IPS-20b (cell line): Measurements from ENCODE around the gene NECTIN1.

Experiments
- H3K27ac ChIP-seq: one replicate; pipeline ENCODE4 v1.5.1; 2013; ENCODE audit warnings: low read length
- H3K27me3 ChIP-seq: 2 replicates; pipeline ENCODE4 v1.6.1; 2013; ENCODE audit warnings: mild to moderate bottlenecking, low read length, inconsistent platforms; ENCODE audit not compliant: insufficient read depth
- H3K36me3 ChIP-seq: 2 replicates; pipeline ENCODE4 v1.6.1; 2013; ENCODE audit warnings: low read depth, mild to moderate bottlenecking, inconsistent platforms, low read length, moderate library complexity; ENCODE audit not compliant: insufficient read depth
- H3K4me1 ChIP-seq: 2 replicates; pipeline ENCODE4 v1.6.1; 2013; ENCODE audit warnings: mild to moderate bottlenecking, control low read depth, inconsistent platforms, low read length, moderate library complexity; ENCODE audit not compliant: insufficient read depth
- H3K4me3 ChIP-seq: 2 replicates; pipeline ENCODE4 v1.5.1; 2013; ENCODE audit warnings: mild to moderate bottlenecking, low read length, inconsistent platforms
- H3K9ac ChIP-seq: 2 replicates; pipeline ENCODE4 v1.6.1; 2013; ENCODE audit warnings: low read depth, mild to moderate bottlenecking, inconsistent platforms, low read length, moderate library complexity
- H3K9me3 ChIP-seq: 2 replicates; pipeline ENCODE4 v1.6.1; 2013; ENCODE audit warnings: mild to moderate bottlenecking, low read depth, low read length, inconsistent platforms; ENCODE audit not compliant: insufficient read depth

NECTIN1 gene

DNA sequence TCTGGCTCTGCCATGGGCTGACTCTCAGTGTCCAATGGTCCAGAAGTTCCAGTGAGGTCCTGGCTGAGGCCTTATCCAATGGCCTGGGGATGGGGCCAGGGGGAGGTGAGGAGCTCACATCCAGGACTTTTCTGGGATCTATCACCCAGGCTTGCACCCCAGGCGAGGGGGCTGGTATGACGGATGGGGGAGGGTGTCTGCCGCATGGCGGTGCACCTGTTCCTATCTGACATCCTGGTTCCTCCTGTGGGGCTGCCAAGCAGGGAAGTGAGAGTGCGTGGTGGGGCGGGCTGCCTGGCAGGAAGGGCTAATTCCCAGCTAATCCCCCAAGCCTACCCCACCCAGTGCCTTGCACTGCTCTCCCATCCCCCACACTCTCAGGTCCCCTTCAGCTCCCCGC, 102.1 kb downstream of the NECTIN1 start:
- Histone ChIP-seq H3K36me3 (no peaks in the 10 kb centered on the region), H3K9me3 (no peaks in the 10 kb centered on the region), H3K27ac (no peak overlapping the region), H3K4me3 (no peak overlapping the region), H3K9ac (no peak overlapping the region), H3K27me3 (0 out of 2 replicates have a peak, but pooled peaks cover 7% of the 10 kb centered on the region), H3K4me1 (peaks cover 14% of the 10 kb centered on the region; the same call in 1 of the 2 replicates)

DNA sequence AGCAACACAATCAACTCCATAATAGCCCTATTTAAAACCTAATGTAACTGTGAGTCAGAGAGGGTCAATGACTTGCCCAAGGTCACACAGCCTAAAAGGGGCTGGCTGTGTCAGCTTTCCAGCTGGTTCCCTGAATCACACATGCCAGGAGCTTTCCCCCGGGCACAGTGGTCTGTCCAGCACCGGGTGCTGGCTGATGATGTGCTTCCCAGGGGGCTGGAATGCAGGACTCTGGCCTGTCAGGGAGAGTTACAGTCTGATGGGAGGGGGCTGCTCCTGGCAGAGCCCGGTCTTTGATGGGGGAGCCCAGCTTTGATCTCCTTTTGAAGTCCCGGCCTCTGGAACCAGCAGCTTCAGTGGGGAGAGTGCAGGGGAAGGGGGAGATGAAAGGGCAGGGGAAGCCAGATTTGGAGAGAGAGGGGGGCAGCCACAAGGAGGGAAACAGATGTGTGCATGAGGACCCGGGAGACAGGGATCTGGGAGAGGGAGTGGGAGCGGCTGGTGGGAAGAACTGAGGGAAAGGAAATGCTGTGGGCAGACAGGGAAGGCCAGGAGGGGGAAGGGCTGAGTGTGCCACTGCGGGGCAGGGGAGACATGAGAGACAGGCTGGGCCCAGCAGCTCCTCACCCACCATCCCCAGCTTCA, 102.7 kb downstream of the NECTIN1 start:
- Histone ChIP-seq H3K4me3 (no peak overlapping the region), H3K4me1 (peaks cover 14% of the 10 kb centered on the region; the same call in 1 of the 2 replicates), H3K27me3 (0 out of 2 replicates have a peak, but pooled peaks cover 7% of the 10 kb centered on the region), H3K9me3 (no peaks in the 10 kb centered on the region), H3K9ac (no peak overlapping the region), H3K27ac (no peak overlapping the region), H3K36me3 (no peaks in the 10 kb centered on the region)

DNA sequence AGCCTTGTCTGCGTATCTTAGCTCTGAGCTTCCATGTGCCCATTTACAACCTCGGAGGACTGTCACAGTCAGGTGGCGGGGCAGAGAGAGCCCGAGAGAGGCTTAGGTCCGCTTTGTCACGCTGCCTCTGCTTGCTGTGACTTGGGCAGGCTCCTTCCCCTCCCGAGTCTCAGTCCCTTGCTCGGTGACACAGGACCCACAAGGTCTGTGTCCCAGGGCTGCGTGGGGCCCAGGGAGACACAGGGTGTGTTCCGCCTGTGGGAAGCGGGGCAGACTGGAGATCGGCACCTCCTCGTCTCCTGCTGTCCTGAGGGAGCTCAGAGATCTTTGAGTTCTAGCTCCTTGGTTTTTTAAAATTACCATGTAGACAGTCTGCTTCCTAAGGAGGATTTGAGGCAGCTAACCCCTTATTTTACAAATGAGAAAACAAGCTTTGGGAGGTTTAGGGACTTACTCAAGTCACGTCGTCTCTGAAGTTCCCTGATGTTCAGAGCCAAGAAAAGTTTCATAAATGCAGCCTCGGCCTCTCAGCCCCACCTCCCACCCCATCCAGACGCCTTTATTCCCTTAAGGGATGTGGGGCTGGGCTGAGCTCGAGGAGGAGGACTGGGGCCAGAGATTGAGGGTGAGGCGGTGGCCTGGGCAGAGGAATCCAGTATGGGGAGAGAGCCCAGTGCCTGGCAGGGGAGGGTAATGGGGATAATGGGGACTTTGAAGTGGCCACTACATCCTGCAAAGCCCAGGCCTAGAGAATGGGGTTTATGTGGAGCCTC, 103.6 kb downstream of the NECTIN1 start:
- Histone ChIP-seq H3K9ac (no peak overlapping the region), H3K4me1 (peaks cover 14% of the 10 kb centered on the region; the same call in 1 of the 2 replicates), H3K27ac (no peak overlapping the region), H3K4me3 (no peak overlapping the region), H3K27me3 (0 out of 2 replicates have a peak, but pooled peaks cover 7% of the 10 kb centered on the region), H3K9me3 (no peaks in the 10 kb centered on the region), H3K36me3 (no peaks in the 10 kb centered on the region)

DNA sequence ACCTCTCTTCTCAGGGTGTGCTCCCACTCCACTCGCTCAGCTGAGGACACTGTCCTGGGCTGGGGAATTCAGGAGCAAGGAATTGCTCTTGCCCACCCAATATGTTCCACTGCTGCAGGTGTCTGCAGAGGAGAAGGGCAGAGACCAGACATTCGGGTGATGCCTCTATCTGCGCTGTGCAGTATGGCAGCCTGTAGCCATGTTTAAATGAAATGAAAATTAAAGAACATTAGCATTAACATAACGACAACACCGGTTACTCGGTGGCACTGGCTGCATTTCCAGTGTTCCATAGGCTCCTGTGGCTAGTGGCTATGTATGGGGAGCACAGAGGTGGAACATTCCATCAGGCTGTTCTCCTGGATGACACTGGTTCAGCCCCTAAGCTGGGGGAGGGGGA, 104.4 kb downstream of the NECTIN1 start:
- Histone ChIP-seq H3K36me3 (no peaks in the 10 kb centered on the region), H3K27me3 (0 out of 2 replicates have a peak, but pooled peaks cover 7% of the 10 kb centered on the region), H3K9ac (no peak overlapping the region), H3K4me3 (no peak overlapping the region), H3K4me1 (peaks cover 14% of the 10 kb centered on the region; the same call in 1 of the 2 replicates), H3K9me3 (no peaks in the 10 kb centered on the region), H3K27ac (no peak overlapping the region)

DNA sequence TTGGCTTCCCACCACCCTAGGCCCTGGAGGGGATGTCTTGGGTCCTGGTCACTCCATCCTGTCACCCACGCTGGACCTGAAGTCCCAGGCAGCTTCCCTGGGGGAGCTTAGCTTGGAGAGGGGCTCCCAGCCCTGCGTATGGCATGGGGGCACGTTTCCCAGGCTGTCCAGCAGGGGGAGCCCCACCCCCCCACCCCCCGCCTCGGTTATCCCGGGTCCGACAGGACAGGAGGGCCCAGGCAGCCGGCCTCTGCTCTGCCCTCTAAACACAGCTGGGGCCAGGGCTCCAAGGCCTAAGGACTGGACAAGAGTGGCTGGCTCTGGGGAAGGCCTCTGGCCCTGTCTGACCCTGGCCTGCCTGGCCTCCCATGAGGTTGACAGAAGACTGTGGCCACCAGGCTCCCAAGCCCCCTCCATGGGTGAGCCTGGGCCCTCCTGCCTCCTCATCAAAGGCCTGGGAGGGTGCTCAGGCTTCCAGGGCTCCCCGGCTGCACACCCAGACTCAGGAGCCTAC, 104.8 kb downstream of the NECTIN1 start:
- H3K9ac ChIP-seq = no peak overlapping the region
- no peaks in the 10 kb centered on the region for H3K36me3 ChIP-seq
- no peaks in the 10 kb centered on the region for H3K9me3 ChIP-seq
- H3K4me1 ChIP-seq = peaks cover 14% of the 10 kb centered on the region; the same call in 1 of the 2 replicates
- H3K4me3 ChIP-seq = no peak overlapping the region
- H3K27me3 ChIP-seq = 0 out of 2 replicates have a peak, but pooled peaks cover 7% of the 10 kb centered on the region
- H3K27ac ChIP-seq = no peak overlapping the region

DNA sequence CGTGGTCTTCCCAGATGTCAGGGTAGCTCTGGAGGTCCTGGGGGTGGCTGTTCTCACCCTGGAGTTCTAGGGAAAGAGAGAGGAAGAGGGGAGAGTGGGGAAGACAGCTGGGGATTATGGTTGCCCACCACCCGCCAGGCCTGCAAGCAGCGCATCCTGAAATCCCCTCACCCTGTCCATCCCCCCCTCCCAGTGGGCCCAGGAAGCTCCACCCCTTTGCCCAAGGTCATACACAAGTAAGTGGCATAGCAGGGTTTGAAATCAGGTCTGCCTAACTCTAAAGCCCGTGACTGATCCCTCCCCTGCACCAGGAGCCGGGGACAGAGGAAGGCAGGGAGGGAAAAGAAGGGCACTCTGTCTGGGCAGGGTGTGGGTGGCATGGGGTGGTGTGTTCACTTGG, 105.3 kb downstream of the NECTIN1 start:
- Histone ChIP-seq H3K4me3 (no peak overlapping the region), H3K9me3 (no peaks in the 10 kb centered on the region), H3K36me3 (no peaks in the 10 kb centered on the region), H3K27me3 (0 out of 2 replicates have a peak, but pooled peaks cover 7% of the 10 kb centered on the region), H3K27ac (no peak overlapping the region), H3K9ac (no peak overlapping the region), H3K4me1 (peaks cover 14% of the 10 kb centered on the region; the same call in 1 of the 2 replicates)

DNA sequence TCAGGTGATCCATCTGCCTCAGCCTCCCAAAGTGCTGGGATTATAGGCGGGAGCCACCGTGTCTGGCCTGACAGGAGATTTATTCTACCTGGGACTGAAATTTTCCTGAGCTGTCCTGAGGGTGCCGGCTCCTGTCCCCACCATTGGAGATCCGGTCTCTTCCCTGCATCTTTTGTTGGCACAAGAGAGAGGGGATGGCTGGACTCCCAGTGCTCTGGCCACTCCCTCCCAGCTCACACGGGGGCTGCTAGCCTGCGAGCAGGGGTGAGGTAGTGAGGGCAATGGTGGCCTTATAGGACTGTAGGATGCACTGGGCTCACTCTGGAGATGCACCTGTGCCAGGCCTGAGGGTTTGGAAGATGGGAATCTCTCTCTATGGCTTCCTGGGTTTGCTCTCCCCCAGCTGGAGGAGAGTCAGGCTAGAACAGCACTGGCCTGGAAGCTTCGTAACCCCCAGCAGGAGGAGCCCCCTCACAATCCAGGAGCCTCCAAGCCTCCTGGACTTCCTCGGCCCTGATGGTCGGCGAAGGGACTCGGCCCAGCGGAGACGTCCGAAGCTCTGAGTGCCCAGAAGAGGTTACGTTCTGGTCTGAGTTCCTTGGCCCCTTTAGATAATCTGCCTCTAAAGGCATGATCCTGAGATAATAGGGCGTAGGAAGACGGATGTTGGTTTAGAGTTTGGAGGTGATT, 106.4 kb downstream of the NECTIN1 start:
- Histone ChIP-seq H3K9me3 (no peaks in the 10 kb centered on the region), H3K27ac (no peak overlapping the region), H3K4me3 (no peak overlapping the region)

DNA sequence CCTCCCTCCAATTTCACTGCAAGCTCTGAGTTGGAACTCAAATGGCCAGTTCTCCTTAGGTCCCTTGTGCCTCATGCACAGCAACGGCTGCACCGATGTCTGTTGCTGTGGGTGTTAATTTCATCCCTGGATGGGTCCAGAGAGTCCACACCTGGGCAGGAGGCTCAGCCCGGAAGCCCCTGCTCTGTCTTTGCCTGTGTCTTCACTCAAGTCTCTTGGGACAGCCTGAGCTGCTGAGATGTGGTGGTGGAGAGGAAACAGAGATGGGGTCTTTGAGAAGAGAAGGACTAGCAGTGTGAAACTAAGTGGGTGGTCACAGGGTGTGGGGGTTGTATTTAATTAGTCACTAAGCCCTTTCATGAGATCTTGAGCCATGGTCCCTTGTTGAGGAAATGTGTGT, 109.3 kb downstream of the NECTIN1 start:
- Histone ChIP-seq H3K4me1 (peaks cover 8% of the 10 kb centered on the region; the same call in 1 of the 2 replicates), H3K27me3 (0 out of 2 replicates have a peak, but pooled peaks cover 4% of the 10 kb centered on the region), H3K4me3 (no peak overlapping the region), H3K9ac (no peak overlapping the region), H3K36me3 (no peaks in the 10 kb centered on the region), H3K9me3 (no peaks in the 10 kb centered on the region), H3K27ac (no peak overlapping the region)

More for the DNA sequence above, 106.4 kb downstream of the NECTIN1 start:
- H3K36me3 ChIP-seq = no peaks in the 10 kb centered on the region
- 0 out of 2 replicates have a peak, but pooled peaks cover 7% of the 10 kb centered on the region for H3K27me3 ChIP-seq
- no peak overlapping the region for H3K9ac ChIP-seq
- H3K4me1 ChIP-seq = peaks cover 20% of the 10 kb centered on the region; the same call in 1 of the 2 replicates

DNA sequence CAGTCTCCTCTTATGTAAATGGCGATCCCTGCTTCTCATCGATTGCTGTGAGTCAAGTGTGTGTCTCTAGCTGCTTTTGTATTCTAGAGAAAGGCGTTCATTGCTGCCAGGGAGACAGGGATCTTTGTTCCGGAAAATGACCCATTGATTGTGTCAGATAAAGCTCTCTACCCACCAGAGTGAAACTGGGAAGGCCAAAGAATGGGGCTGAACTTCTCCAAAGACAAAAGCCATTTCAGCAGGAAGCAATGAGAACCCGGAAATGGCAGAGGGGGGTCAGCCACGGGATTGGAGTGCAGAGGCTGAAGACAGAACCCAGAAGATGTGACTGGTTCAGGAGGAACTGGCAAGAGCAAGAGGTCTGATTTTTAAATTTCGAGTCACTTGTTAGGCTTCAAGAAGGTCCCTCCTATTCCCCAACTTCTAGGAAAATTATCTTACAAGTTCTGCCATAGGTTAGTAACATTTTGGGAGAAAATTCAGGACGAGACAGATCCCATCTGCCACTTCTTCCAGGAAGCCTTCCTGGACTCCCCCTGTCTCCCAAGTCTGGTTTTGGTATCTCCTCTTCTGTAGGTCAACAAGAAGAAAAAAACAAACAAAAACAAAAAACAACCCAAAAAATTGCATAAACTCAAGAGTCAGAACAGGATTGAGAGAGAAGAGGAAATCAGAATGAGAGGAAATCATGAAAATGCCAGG, 110.6 kb downstream of the NECTIN1 start:
- Histone ChIP-seq H3K9me3 (no peaks in the 10 kb centered on the region), H3K27me3 (0 out of 2 replicates have a peak, but pooled peaks cover 4% of the 10 kb centered on the region)

DNA sequence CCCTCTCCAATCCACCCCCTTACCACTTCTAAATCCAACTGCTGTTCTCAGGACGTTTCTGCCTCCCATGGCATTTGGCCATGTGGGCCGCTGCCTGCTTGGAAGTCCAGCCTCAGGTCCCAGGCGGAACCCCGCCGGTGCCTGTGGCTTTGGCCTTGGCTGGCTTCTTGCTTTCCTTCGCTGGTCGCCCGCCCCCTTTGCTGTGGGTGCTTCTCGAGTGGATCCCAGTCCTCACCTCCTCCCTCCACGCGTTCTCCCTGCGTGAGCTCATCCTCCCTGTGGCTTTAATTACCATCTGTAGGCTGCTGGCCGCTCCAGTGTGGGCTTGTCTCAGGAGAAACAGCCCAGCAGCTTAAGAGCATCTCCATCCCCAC, 111.7 kb downstream of the NECTIN1 start:
- Histone ChIP-seq H3K27ac (no peak overlapping the region), H3K9me3 (no peaks in the 10 kb centered on the region), H3K4me1 (peaks cover 21% of the 10 kb centered on the region; the same call in 1 of the 2 replicates), H3K36me3 (no peaks in the 10 kb centered on the region), H3K27me3 (peaks cover 13% of the 10 kb centered on the region; the same call in 1 of the 2 replicates), H3K4me3 (no peak overlapping the region), H3K9ac (no peak overlapping the region)

More for the DNA sequence above, 110.6 kb downstream of the NECTIN1 start:
- Histone ChIP-seq H3K9ac (no peak overlapping the region), H3K4me1 (peaks cover 21% of the 10 kb centered on the region; the same call in 1 of the 2 replicates), H3K27ac (no peak overlapping the region), H3K36me3 (no peaks in the 10 kb centered on the region), H3K4me3 (no peak overlapping the region)
